Measurements from ENCODE around the gene RUVBL2.
"Not testable (repeated sequence)": the region's sequence is repeated elsewhere in the genome, so short reads cannot be mapped to it uniquely, and the experiment has no call there.

RUVBL2 gene

GRCh38 chr19:49049834-49050233 is 56.1 kb downstream of the RUVBL2 start:
- DNase-seq = not testable (repeated sequence)

GRCh38 chr19:49050376-49051033 is 56.8 kb downstream of the RUVBL2 start:
- not testable (repeated sequence) for DNase-seq

- peak; percentile 7 to 43 for DNase-seq
Measured at GRCh38 chr19:49056101-49056901, 62.6 kb downstream of the RUVBL2 start.

- not testable (repeated sequence) for DNase-seq
Measured at GRCh38 chr19:49056902-49057596, 63.4 kb downstream of the RUVBL2 start.

GRCh38 chr19:49057636-49058234 is 64.0 kb downstream of the RUVBL2 start, which contains the start of gene CGB7:
CGB7 (minus strand) TSS chr19:49057749; CDS start chr19:49055375, 2,374 bp downstream.
- peak; percentile 30 to 39 for DNase-seq

- DNase-seq = no peak
Measured at GRCh38 chr19:49058562-49058961, 64.9 kb downstream of the RUVBL2 start.

- DNase-seq = no peak
Measured at GRCh38 chr19:49059053-49059452, 65.4 kb downstream of the RUVBL2 start.

- DNase-seq = no peak
Measured at GRCh38 chr19:49061000-49061399, 67.3 kb downstream of the RUVBL2 start.

- DNase-seq = no peak
Measured at GRCh38 chr19:49061445-49061844, 67.8 kb downstream of the RUVBL2 start.

- no peak for DNase-seq
Measured at GRCh38 chr19:49064029-49064629, 70.4 kb downstream of the RUVBL2 start.

- DNase-seq = no peak
Measured at GRCh38 chr19:49064768-49065611, 71.3 kb downstream of the RUVBL2 start, which contains the start of gene NTF4. NTF4 (minus strand) TSS chr19:49064818; CDS start chr19:49061997, 2,821 bp downstream.
